ENCODE results near the gene LCE7A. TPM values are rescaled to one million over a fixed set of nuclear protein-coding genes. Genes with fewer than 3 reads are reported as not detected.
A peak's percentile ranks its signal among the peaks of the same experiment; 100 is the strongest.

LCE7A gene
- total RNA-seq, 2 donors from 2014 or later: not detected

- Histone ChIP-seq H3K27ac (no peak overlapping the region), H3K36me3 (no peaks in the 10 kb centered on the region), H3K4me1 (no peaks in the 10 kb centered on the region), H3K4me3 (no peak overlapping the region), H3K9ac (ENCODE audit: low read depth in 2 of 2, low read length in 2 of 2) (no peak overlapping the region), H3K9me3 (no peaks in the 10 kb centered on the region), H3K27me3 (no peaks in the 10 kb centered on the region)
- DNase-seq: peak; percentile 69
- TF ChIP-seq, protein P1, sequence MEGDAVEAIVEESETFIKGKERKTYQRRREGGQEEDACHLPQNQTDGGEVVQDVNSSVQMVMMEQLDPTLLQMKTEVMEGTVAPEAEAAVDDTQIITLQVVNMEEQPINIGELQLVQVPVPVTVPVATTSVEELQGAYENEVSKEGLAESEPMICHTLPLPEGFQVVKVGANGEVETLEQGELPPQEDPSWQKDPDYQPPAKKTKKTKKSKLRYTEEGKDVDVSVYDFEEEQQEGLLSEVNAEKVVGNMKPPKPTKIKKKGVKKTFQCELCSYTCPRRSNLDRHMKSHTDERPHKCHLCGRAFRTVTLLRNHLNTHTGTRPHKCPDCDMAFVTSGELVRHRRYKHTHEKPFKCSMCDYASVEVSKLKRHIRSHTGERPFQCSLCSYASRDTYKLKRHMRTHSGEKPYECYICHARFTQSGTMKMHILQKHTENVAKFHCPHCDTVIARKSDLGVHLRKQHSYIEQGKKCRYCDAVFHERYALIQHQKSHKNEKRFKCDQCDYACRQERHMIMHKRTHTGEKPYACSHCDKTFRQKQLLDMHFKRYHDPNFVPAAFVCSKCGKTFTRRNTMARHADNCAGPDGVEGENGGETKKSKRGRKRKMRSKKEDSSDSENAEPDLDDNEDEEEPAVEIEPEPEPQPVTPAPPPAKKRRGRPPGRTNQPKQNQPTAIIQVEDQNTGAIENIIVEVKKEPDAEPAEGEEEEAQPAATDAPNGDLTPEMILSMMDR (IDR thresholded peaks at IDR 0.05): peak; percentile 53
- intact Hi-C loops (cut with DNase I): loop anchor here (10.0 kb wide), 1 partner anchor 355 kb away; no protein-coding TSS in a partner anchor
These were observed 10.1 kb downstream of the LCE7A start for GRCh38 chr1:152869808-152870419.

DNA sequence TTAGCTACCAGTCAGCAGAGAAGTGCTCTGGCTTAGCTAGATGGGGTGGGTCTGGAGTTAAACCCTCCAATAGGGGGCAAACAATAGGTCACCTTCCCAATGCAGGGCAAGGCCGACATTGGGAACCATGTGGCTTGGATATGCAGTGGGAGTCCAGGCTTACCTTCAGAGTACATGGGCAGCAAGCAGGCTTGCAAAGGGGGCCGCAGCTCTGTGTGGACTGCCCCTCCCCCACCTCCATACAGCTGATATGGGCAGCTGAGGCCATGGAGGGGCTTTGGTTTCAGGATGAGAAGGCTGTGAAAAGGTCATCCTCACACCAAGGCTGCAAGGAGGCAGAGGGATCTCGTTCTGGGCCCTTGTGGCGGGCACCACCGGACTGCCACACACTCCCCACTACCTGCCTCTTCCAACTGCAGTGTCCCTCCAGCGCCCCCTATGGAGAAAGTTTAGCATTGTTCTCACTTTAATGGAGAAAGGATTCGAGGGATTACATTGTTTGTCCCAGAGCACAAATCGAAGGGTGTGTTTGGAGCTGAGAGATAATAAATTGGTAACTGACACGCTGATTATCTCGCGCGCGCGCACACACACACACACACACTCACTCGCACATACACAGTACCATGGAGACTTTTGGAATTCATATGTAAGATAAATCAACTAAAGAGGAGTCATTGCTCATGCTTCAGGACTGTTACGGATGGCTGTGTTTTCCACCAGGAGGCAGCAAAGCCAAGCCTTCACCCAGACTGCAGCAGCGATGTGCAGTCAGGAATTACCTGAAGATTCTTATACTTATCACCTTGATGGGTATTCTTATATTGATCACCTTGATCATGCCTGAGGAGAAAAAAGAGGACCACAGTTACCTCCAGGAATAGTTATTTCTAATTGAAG lies 11.3 kb downstream of the LCE7A start:
- H3K9ac ChIP-seq (ENCODE audit: low read depth in 2 of 2, low read length in 2 of 2): no peak overlapping the region
- no peaks in the 10 kb centered on the region for H3K4me1 ChIP-seq
- no peaks in the 10 kb centered on the region for H3K36me3 ChIP-seq
- H3K4me3 ChIP-seq: no peak overlapping the region
- H3K27ac ChIP-seq: no peak overlapping the region
- intact Hi-C loops (cut with DNase I): loop anchor here (10.0 kb wide), 1 partner anchor 354 kb away; no protein-coding TSS in a partner anchor
- no peak for DNase-seq
- no peaks in the 10 kb centered on the region for H3K27me3 ChIP-seq
- H3K9me3 ChIP-seq: no peaks in the 10 kb centered on the region
- TF ChIP-seq, protein P1 (IDR thresholded peaks at IDR 0.05): no peak

- Histone ChIP-seq H3K4me3 (no peak overlapping the region), H3K27me3 (no peaks in the 10 kb centered on the region)
- intact Hi-C loops (cut with DNase I): loop anchor here (10.0 kb wide), 1 partner anchor 353 kb away; no protein-coding TSS in a partner anchor
These were observed 11.9 kb downstream of the LCE7A start for GRCh38 chr1:152871731-152872126.

DNA sequence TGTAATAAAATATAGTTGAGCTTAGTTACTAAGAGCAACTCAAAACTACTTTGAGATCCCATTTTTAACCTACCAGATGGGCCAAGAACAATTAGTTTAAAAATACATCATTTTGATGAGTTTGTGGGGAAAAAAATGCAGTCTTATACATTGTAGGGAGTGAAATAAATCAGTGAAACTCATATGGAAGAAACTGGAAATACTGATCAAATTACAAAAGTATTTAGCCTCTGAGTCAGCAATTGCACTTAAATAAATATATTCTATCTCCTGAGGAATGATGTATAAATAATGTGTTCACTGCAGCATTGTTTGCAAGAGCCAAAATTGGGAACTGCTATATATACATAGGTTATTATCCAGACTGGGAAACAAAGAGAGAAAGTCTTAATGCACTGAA lies 13.7 kb downstream of the LCE7A start:
- H3K27ac ChIP-seq: no peak overlapping the region
- no peaks in the 10 kb centered on the region for H3K27me3 ChIP-seq
- TF ChIP-seq, protein P1 (IDR thresholded peaks at IDR 0.05): no peak
- H3K36me3 ChIP-seq: no peaks in the 10 kb centered on the region
- intact Hi-C loops (cut with DNase I): loop anchor here (10.0 kb wide), 1 partner anchor 351 kb away; no protein-coding TSS in a partner anchor
- no peak overlapping the region for H3K9ac ChIP-seq (ENCODE audit: low read depth in 2 of 2, low read length in 2 of 2)
- no peak overlapping the region for H3K4me3 ChIP-seq
- H3K9me3 ChIP-seq: no peaks in the 10 kb centered on the region
- no peak for DNase-seq
- no peaks in the 10 kb centered on the region for H3K4me1 ChIP-seq

More at GRCh38 chr1:152871731-152872126, 11.9 kb downstream of the LCE7A start:
- no peaks in the 10 kb centered on the region for H3K9me3 ChIP-seq
- no peaks in the 10 kb centered on the region for H3K36me3 ChIP-seq
- no peaks in the 10 kb centered on the region for H3K4me1 ChIP-seq
- TF ChIP-seq, protein P1 (IDR thresholded peaks at IDR 0.05): no peak
- H3K9ac ChIP-seq (ENCODE audit: low read depth in 2 of 2, low read length in 2 of 2): no peak overlapping the region
- H3K27ac ChIP-seq: no peak overlapping the region
- DNase-seq: no peak

- TF ChIP-seq, protein P1 (IDR thresholded peaks at IDR 0.05): no peak
- H3K36me3 ChIP-seq: no peaks in the 10 kb centered on the region
- H3K9ac ChIP-seq (ENCODE audit: low read depth in 2 of 2, low read length in 2 of 2): no peak overlapping the region
- intact Hi-C loops (cut with DNase I): loop anchor here (10.0 kb wide), 1 partner anchor 348 kb away; no protein-coding TSS in a partner anchor
- no peak overlapping the region for H3K4me3 ChIP-seq
- DNase-seq: no peak
- no peak overlapping the region for H3K27ac ChIP-seq
- H3K27me3 ChIP-seq: no peaks in the 10 kb centered on the region
- H3K9me3 ChIP-seq: no peaks in the 10 kb centered on the region
- no peaks in the 10 kb centered on the region for H3K4me1 ChIP-seq
These were observed 17.0 kb downstream of the LCE7A start for GRCh38 chr1:152876827-152877226.

All from colonic mucosa (tissue), 4 donors.